GM12878 (cell line): ENCODE measurements around the gene SMCP. TPM values are rescaled to one million over a fixed set of nuclear protein-coding genes. Genes with fewer than 3 reads are reported as not detected.

ENCODE experiments used
- ATAC-seq: fragments of 200-7000 bp; cut with Tn5 transposase; 3 replicates; pipeline ENCODE4 v1.9.1; 2020; ENCODE audit warnings: mild to moderate bottlenecking, moderate library complexity
- BruUV-seq: library from RNA; stranded (reverse); fragments of 400-500 nt; replicated peaks from 2 replicates; lab custom pipeline; 2021; lab: Mats Ljungman, UMichigan
- CTCF ChIA-PET: fragments of 300-600 bp; sonication (Branson Sonifier 250); formaldehyde crosslinking; extraction: SDS; loops from one replicate; lab custom pipeline; 2021; ENCODE audit warnings: inconsistent platforms; lab: Yijun Ruan, JAX
- POLR2A ChIA-PET: fragments of 350-600 bp; formaldehyde crosslinking; extraction: SDS; loops from one replicate; lab custom pipeline; 2021; ENCODE audit warnings: inconsistent platforms; lab: Charles Lee
- RAD21 ChIA-PET: fragments of 300-600 bp; sonication (Branson Sonifier 250); formaldehyde crosslinking; loops from one replicate; lab custom pipeline; 2023; ENCODE audit warnings: antibody characterized with exemption; ENCODE audit not compliant: unreplicated experiment; lab: Charles Lee
- SMC1A ChIA-PET: fragments of 300-600 bp; sonication (Branson Sonifier 250); formaldehyde crosslinking; loops from one replicate; lab custom pipeline; 2023; ENCODE audit not compliant: unreplicated experiment, uncharacterized antibody; lab: Charles Lee
- DNase-seq: peaks from one replicate; pipeline ENCODE4 v3.0.0-alpha.2; 2011; ENCODE audit warnings: low read depth, low spot score
- FAIRE-seq: peaks from 3 replicates; lab custom pipeline; 2011; peaks lifted over from hg19 to GRCh38; lab: Jason Lieb, UNC
- H2AFZ ChIP-seq: 2 replicates; pipeline ENCODE4 v1.6.0; 2011; ENCODE audit warnings: low read depth, low read length, control low read depth; ENCODE audit not compliant: control insufficient read depth
- H3K27ac ChIP-seq: 2 replicates; pipeline ENCODE4 v1.5.1; 2011; ENCODE audit warnings: control low read depth; ENCODE audit not compliant: control insufficient read depth, insufficient read depth
- H3K27me3 ChIP-seq, 2 experiments: replicated peaks in 1 of 2; 2 replicates each; pipeline versions ENCODE4 v1.6.0 to v1.6.1; 2011; ENCODE audit warnings: low read length in 1 of 2; ENCODE audit not compliant: control insufficient read depth in 2 of 2, insufficient read depth in 2 of 2
- H3K36me3 ChIP-seq, 2 experiments: 2 replicates each; pipeline ENCODE4 v1.5.1; 2011; ENCODE audit warnings: low read length in 1 of 2; ENCODE audit not compliant: control insufficient read depth in 2 of 2, insufficient read depth in 2 of 2
- H3K4me1 ChIP-seq: 2 replicates; pipeline ENCODE4 v1.6.1; 2011; ENCODE audit warnings: mild to moderate bottlenecking, low read length, moderate library complexity, mixed read lengths; ENCODE audit not compliant: control insufficient read depth, insufficient read depth
- H3K4me2 ChIP-seq: 2 replicates; pipeline ENCODE4 v1.6.0; 2011; ENCODE audit warnings: control low read depth; ENCODE audit not compliant: control insufficient read depth, insufficient read depth
- H3K4me3 ChIP-seq: fragments of 200-600 bp; sonication (generic); 2 replicates; pipeline ENCODE4 v1.5.1; 2016
- H3K79me2 ChIP-seq: 2 replicates; pipeline ENCODE4 v1.6.0; 2011; ENCODE audit warnings: low read length; ENCODE audit not compliant: control insufficient read depth, insufficient read depth
- H3K9ac ChIP-seq: 2 replicates; pipeline ENCODE4 v1.8.0; 2011; ENCODE audit warnings: low read length, control low read depth, mixed read lengths; ENCODE audit not compliant: control insufficient read depth, insufficient read depth
- H3K9me3 ChIP-seq: replicated peaks from 3 replicates; pipeline ENCODE4 v1.5.1; 2011; ENCODE audit warnings: mild to moderate bottlenecking, low read length; ENCODE audit not compliant: control insufficient read depth, insufficient read depth
- H4K20me1 ChIP-seq: 2 replicates; pipeline ENCODE4 v1.6.0; 2011; ENCODE audit not compliant: control insufficient read depth, insufficient read depth
- CEBPB ChIP-seq, 2 experiments: fragments of 150-350 bp in 1 of 2; IDR thresholded peaks; 2 replicates each; pipeline ENCODE4 v1.6.1; 2012 to 2014; ENCODE audit warnings: low read depth in 2 of 2, low read length in 2 of 2, borderline replicate concordance in 1 of 2, inconsistent platforms in 1 of 2
- CHD2 ChIP-seq: IDR thresholded peaks from 2 replicates; pipeline ENCODE4 v1.6.1; 2011; ENCODE audit warnings: low read depth, low read length, improper control_type of control experiment, borderline replicate concordance
- ESRRA ChIP-seq: IDR thresholded peaks from 2 replicates; pipeline ENCODE4 v1.6.1; 2012; ENCODE audit warnings: mild to moderate bottlenecking, low read length, improper control_type of control experiment
- IKZF2 ChIP-seq, 2 experiments: fragments of 450-650 bp; IDR thresholded peaks; 2 replicates each; pipeline ENCODE4 v1.6.1; 2017; ENCODE audit warnings: mild to moderate bottlenecking in 2 of 2, moderate library complexity in 2 of 2
- MYB ChIP-seq: fragments of 150-350 bp; IDR thresholded peaks from 2 replicates; pipeline ENCODE4 v1.6.1; 2014; ENCODE audit warnings: mild to moderate bottlenecking, low read depth, low read length, borderline replicate concordance
- RAD21 ChIP-seq: IDR thresholded peaks from 2 replicates; pipeline ENCODE4 v1.6.1; 2011; ENCODE audit warnings: mild to moderate bottlenecking, low read depth, low read length, moderate library complexity; ENCODE audit not compliant: insufficient read depth
- SP1 ChIP-seq: IDR thresholded peaks from one replicate; pipeline ENCODE4 v1.6.1; 2011; ENCODE audit warnings: low read depth, low read length
- ZNF217 ChIP-seq: fragments of 450-650 bp; IDR thresholded peaks from 2 replicates; pipeline ENCODE4 v1.6.1; 2017; ENCODE audit warnings: antibody characterized with exemption, mild to moderate bottlenecking
- WGBS: methylation state at CpG from one replicate; pipeline ENCODE4 v1.1.6; 2016; ENCODE audit warnings: low lambda C conversion rate; ENCODE audit not compliant: insufficient replicate concordance, insufficient coverage; ENCODE audit errors: missing lambda C conversion rate; 5-methylcytosine and 5-hydroxymethylcytosine counted together
- in situ Hi-C: fragments of 300-500 bp; cut with MboI; formaldehyde crosslinking; loops from 9 replicates; pipeline ENCODE4 v1.14.3; 2018; ENCODE audit warnings: mixed read lengths
- intact Hi-C: fragments of 100-400 bp; cut with micrococcal nuclease; formaldehyde crosslinking; loops from one replicate; pipeline ENCODE4 v1.14.2; 2022; ENCODE audit not compliant: unreplicated experiment
- polyA plus RNA-seq, 11 experiments: library from polyadenylated mRNA; depleted of rRNA in 4 of 11; unstranded in 6 of 11; stranded (reverse) in 5 of 11; fragments of >200 nt; fragmentation: Nextera tagmentation in 4 of 11; fragmentation: Illumina TruSeq in 1 of 11; extraction: Ambion mirVana in 4 of 11; extraction: Trizol in 1 of 11; gene quantifications; 1 replicate in 1 of 11; 2 replicates in 10 of 11; pipeline versions ENCODE4 v1.2.1 to v1.2.3, GENCODE V29; 2011 to 2016; ENCODE audit warnings: inconsistent platforms in 2 of 11, missing spikeins in 2 of 11, low read depth in 1 of 11
- total RNA-seq, 4 experiments: library from RNA; depleted of rRNA in 3 of 4; stranded (reverse); fragments of >200 nt in 3 of 4; fragmentation: Illumina TruSeq in 1 of 4; extraction: Trizol in 1 of 4; gene quantifications; 2 replicates each; pipeline versions ENCODE4 v1.2.1 to v1.2.3, GENCODE V29; 2013 to 2021
- TF ChIP-seq, protein P1 (sequence below): fragments of 450-650 bp; IDR thresholded peaks from 2 replicates; pipeline ENCODE4 v1.6.1; 2016; ENCODE audit warnings: mild to moderate bottlenecking, moderate library complexity, borderline replicate concordance

The SMCP gene
- total and polyA plus RNA-seq, 10 of the 15 experiments (the other 5 are each of a cell fraction or from before 2014, with no cell fraction given): 0.16 to 0.69 (median 0.27) TPM; not detected in 7

DNA sequence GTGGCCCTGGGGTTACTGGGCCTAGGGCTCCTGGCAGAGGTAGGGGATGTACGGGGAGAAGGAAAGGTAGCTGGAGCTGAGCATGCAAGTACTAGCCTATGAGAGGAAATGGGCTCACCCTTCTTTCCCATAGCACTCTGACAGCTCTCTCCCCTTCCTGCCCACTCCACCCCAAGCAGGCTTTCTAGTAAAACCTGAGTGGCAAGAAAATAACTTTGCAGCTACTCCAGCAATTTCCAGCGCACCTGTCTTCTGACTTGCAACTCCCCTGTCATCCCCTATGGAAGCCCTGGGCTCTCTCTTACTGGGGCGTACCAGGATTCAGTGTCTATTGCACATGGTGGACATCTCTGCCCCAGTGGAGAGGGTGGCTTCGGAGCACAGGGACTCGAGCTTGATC lies 23.5 kb downstream of the SMCP start:
- Histone ChIP-seq H3K79me2 (no peaks in the 10 kb centered on the region), H3K36me3 (no peaks in the 10 kb centered on the region), H3K9me3 (no peaks in the 10 kb centered on the region), H3K9ac (no peak overlapping the region), H3K4me1 (peaks cover 26% of the 10 kb centered on the region), H3K27ac (no peak overlapping the region), H3K4me3 (no peak overlapping the region), H4K20me1 (no peaks in the 10 kb centered on the region), H2AFZ (no peak overlapping the region), H3K4me2 (no peak overlapping the region), H3K27me3 (peaks cover 0 to 2% of the 10 kb centered on the region in 2 experiments; a peak in 1 of 4 replicates)
- WGBS: 40% methylated on average over 4 of the region's 5 CpGs
- CTCF ChIA-PET: interaction anchor here (0.9 kb wide), 1 partner anchor 14 kb away, joined by 5 read pairs; no protein-coding TSS in a partner anchor
- RAD21 ChIA-PET: no interaction called here
- SMC1A ChIA-PET: interaction anchor here (3.8 kb wide), 1 partner anchor 11 kb away, joined by 14 read pairs; no protein-coding TSS in a partner anchor
- no TSS peak for BruUV-seq
- ATAC-seq: no peak
- TF ChIP-seq RAD21 (no peak), CHD2 (no peak), ZNF217 (no peak), CEBPB (IDR thresholded peaks at IDR 0.05; ENCODE audit: borderline replicate concordance in 1 of 2, low read depth in 2 of 2, low read length in 2 of 2) (no peak), IKZF2 (IDR thresholded peaks at IDR 0.05) (no peak), MYB (no peak), ESRRA (no peak), SP1 (no peak)
- TF ChIP-seq, protein P1, sequence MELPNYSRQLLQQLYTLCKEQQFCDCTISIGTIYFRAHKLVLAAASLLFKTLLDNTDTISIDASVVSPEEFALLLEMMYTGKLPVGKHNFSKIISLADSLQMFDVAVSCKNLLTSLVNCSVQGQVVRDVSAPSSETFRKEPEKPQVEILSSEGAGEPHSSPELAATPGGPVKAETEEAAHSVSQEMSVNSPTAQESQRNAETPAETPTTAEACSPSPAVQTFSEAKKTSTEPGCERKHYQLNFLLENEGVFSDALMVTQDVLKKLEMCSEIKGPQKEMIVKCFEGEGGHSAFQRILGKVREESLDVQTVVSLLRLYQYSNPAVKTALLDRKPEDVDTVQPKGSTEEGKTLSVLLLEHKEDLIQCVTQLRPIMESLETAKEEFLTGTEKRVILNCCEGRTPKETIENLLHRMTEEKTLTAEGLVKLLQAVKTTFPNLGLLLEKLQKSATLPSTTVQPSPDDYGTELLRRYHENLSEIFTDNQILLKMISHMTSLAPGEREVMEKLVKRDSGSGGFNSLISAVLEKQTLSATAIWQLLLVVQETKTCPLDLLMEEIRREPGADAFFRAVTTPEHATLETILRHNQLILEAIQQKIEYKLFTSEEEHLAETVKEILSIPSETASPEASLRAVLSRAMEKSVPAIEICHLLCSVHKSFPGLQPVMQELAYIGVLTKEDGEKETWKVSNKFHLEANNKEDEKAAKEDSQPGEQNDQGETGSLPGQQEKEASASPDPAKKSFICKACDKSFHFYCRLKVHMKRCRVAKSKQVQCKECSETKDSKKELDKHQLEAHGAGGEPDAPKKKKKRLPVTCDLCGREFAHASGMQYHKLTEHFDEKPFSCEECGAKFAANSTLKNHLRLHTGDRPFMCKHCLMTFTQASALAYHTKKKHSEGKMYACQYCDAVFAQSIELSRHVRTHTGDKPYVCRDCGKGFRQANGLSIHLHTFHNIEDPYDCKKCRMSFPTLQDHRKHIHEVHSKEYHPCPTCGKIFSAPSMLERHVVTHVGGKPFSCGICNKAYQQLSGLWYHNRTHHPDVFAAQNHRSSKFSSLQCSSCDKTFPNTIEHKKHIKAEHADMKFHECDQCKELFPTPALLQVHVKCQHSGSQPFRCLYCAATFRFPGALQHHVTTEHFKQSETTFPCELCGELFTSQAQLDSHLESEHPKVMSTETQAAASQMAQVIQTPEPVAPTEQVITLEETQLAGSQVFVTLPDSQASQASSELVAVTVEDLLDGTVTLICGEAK: no peak
- POLR2A ChIA-PET: interaction anchor here (1.1 kb wide), 1 partner anchor 10 kb away, joined by 3 read pairs; no protein-coding TSS in a partner anchor
- DNase-seq: no peak
- in situ Hi-C loops: no loop called here
- FAIRE-seq: no peak
- intact Hi-C loops: no loop called here
